Stimulated activated CD4-positive, alpha-beta T cell treated with anti-CD3 and anti-CD28 coated beads, Interleukin-2, amount 100 ng/mL, for 48 hours (primary cell): Measurements from ENCODE around the gene TMCO4.
"Not testable (repeated sequence)": the region's sequence is repeated elsewhere in the genome, so short reads cannot be mapped to it uniquely, and the experiment has no call there.

Experiments
- DNase-seq, 2 donors: peaks; one replicate each; pipeline ENCODE4 v3.0.0-alpha.2; 2020

TMCO4 gene

DNA sequence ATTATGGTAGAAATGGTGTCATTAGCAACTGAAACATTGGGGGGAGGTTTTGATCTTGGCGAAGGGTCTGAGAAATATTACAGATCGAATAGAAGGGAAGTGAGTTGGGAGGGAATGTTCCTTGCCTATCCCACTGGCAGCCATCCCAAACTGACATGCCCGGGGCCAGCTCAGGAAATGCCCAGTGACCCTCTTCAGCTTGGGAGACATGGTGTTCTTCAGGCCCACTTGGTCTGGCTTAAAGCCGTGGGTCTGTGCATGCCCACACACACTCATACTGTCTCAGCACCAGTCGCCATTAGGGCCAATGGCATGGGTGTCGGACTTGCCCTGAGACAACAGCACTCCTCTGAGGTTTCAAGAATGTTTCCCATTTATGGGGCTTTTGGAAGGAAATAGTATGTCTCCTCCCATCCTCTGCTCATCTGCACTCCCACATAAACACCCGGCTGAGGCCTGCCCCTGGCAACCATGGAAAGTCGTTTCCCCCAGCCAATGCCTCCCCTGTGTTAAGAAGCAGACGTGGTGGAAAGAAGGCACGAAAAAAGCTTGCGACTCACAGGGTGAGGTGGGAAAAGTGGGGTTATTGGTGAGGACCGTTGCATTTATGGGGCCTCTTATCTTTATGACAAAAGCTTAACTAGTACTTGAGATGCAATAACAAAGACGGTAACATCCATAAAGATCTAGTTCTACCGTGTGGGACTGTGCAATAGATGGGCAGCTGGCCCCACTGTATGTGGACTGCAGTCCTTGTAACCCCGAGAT is 13.3 kb upstream of the TMCO4 start:
- no peak for DNase-seq

DNA sequence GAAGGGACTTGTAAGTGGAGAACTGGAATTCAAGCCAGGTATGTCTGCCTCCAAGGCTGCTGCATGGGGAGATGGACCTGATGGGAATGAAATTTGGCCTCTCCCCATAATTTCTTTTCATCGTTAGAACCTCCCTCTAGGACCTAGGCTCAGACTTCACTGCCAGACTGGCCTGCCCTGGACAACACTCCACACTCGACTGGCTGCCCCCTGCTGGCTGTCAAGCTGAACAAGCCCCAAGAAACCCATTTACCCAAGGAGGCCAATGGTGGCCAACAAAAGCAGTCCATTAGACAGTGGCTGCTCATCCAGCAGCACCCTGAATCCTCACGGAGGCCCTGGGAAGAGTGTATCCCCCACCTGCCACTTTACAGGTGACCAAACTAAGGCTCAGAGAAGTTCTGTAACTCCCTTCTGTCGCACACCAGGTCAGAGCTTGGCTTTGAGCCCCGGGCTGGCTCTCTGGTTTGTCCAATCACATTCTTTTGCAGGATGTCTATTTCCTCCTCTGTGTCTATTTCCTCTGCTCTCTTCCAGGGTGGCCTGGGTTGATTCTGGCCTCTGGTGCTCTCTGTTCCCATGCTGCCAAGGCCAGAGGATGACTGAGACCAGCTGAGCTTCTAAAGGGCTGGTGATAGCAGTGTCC is 11.6 kb upstream of the TMCO4 start:
- peak; percentile 53 to 63 for DNase-seq

DNA sequence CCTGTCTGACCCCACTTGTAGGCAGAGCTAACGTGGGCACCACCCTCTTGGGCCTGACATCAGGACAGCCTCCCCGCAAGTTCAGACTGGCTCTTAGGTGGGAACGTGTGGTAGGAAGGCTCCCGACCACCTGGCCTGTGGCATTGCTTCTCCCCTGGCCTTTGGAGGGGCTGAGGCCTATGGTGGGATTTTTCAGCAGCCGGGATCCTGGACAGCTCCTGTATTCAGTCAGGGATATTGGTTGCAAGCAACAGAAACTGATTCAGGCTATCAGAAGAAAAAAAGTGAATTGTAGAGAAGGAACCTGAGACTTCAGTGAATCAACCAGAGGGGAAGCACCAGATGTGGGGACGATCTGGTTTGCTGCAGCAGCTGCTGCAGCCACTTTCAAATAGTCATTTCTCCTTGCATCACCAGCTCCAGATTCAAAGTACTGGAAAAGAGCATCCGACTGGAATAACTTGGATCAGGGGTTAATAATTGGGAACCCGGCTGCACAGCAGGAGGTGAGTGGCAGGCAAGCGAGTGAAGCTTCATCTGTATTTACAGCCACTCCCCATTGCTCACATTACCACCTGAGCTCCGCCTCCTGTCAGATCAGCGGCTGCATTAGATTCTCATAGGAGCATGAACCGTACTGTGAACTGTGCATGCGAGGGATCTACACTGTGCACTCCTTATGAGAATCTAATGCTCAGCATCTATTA is 9.5 kb upstream of the TMCO4 start:
- no peak for DNase-seq

DNA sequence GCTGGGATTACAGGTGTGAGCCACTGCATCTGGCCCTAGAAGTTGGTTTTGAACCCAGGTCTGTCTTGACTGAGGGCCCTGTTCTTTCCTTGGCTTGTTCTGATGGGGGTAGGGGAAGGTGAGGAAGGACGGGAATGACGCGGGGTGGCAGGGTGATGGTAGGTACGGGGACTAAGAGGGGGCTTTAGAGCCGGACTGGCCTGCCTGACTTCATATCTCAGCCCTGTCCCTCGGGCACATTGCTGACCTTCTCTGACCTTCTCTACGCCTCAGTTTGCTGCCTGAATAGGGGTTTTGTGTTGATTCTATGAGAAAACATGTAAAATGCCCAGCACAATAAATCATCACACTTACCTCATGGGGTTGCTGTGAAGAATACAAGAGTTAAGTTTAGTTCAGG is 8.6 kb upstream of the TMCO4 start:
- DNase-seq: no peak

DNA sequence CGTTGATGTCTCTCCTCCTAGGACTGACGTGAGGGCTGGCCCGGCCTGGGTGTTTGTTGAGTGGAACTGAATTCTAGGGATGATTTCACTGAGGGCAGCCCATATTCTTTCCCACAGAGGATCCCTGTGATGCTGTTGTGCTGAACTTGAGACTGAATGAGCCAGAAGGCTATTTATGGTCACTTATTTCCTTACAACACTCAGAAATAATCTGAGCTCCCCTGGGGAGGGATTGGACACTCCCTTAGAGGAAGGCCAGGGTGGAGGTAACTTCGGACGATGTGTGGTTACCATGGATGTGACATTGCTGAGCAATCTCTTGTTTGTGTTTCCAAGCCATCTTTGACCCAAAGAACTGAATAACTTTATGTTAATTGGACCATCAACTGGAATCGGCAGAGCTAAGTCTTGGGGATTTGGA is 5.1 kb upstream of the TMCO4 start:
- no peak for DNase-seq

DNA sequence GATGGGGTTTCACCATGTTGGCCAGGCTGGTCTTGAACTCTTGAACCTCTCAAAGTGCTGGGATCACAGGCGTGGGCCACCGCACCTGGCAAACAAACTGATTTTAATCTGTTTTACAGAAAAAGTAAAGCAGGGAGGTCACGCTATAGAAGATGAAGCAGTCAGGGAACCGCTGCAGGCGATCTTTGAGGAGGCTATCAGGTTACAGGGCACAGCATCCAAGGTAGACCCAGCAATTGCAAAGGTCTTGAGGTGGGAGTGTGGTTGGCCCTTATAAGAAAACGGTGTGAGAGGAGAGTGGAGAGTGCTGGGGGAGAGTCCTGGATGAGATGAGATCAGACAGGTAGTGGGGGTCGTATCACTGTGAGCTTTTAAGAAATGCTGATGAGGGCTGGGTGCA is 2.6 kb upstream of the TMCO4 start:
- no peak for DNase-seq

DNA sequence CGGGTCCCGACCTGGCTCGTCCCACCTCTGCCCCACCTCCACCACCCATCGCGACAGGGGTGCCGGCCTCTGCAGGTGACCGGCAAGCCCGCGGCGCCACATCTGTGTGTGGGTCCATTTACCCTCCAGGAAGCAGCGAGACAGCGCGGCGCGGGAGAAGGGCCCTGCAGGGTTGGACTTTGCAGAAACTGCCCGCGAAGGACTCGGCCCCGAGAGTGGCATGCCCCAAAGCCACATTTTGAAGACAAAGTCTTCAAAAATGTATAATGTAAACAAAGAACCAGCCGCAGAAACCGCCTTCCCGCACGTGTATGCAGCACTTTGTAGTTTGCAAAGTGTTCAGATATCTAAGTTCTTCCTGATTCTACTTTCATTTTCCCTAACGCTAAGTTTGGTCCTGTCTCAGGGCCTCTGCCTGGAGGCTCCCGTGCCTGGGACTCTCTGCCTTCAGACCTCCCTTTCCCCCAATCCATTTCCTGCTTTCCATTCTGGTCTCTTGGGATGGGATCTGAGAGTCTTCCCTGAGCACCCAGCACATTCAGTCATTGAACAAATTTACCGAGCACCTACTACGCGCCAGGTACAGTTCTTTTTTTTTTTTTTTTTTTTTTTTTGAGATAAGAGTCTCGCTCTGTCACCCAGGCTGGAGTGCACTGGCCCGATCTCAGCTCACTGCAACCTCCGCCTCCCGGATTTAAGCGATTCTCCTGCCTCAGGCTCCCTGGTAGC is 524 bp upstream of the TMCO4 start:
- DNase-seq: peak; percentile 37 to 41

DNA sequence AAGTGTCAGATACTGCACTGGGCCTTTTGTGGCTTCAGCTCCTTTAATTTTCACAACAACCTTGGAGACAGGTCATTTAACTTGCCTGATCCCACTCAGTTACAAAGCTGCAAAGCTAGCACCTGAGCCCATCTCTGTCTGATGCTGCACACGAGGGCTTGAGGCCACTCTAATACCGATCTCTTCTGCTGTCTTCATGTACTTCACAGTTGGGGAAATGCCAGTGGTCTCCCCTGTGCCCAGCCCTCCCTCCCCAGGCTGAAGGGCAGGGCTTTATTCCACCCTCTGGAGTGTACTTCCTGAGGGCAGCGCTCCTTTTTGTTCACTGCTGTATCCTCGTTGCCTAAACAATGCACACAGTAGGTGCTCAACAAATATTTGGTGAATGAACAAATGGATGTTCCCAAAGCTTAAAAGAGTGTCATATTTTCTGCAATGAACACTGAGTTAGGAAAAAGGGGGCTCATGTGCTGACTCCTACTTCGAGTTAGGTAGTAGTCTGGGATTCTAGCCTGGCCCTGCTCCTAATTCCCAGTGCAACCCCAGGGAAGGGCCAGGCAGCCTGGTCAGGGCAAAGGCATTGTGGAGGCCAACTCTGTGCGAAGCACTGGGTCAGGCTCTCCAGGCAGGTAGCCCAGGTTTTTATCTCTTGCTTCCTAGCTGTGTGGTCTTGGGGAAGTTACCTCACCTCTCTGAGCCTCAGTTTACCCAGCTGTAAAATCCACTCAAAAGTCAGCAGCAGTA is 1.1 kb downstream of the TMCO4 start:
- DNase-seq: no peak

DNA sequence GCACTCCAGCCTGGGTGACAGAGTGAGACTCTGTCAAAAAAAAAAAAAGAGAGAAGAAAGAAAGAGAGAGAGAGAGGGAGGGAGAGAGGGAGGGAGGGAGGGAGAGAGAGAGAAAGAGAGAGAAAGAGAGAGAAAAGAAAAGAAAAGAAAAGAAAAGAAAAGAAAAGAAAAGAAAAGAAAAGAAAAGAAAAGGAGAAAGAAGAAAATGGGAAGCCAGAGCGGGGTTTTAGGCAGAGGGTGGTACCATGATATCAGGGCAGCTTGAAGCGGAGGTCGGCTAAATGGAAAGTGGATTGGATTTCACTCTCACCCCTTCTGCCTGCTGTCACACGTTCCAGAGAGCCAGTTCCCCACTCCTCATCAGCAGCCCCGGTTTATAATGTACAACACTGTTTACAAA is 1.9 kb downstream of the TMCO4 start:
- DNase-seq: no peak

DNA sequence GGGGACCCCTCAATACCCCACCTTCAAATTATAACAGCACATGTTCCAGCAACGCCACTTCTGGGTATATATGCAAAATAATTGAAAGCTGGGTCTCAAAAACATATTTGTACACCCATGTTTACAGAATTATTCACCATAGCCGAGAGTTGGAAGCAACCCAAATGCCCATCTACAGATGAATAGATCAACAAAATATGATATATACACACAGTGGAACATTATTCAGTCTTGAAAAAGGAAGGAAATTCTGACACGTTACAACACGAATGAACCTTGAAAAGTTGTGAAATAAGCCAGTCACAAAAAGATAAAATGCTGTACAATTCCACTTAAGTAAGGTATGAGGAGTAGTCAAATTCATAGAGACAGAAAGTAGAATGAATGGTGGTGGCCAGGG is 5.1 kb downstream of the TMCO4 start:
- no peak for DNase-seq

DNA sequence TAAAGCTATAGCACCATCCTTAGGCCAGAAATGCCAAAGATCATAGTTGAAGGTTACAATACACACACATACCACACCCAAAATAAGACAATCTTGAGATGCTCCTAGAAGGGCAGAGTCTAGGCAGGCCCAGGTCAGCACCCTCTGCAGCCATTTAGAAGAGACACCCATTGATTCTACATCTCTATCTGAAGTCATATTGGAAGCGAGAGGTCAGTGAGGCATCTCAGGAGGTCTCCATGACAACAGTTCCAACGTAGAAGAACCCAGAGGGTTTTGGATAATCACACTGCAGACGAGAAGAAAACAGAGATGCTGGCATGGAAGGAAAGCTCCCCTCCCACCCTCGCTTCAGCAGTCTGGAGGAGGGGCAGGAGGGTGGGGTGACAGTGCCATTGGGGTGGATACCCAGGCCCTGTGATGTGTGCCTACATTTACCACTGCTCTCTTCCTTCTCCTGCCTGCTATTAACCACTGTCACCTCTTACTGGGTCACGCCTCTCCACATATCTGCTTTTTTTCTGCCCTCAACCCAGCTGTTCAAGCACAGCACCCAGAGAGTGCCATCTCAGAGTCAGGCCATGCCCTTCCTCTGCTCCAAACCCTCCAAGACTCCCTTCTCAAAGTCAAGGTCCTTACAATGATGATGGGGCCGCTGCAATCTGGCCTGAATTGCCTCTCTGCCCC is 6.2 kb downstream of the TMCO4 start:
- DNase-seq: no peak

DNA sequence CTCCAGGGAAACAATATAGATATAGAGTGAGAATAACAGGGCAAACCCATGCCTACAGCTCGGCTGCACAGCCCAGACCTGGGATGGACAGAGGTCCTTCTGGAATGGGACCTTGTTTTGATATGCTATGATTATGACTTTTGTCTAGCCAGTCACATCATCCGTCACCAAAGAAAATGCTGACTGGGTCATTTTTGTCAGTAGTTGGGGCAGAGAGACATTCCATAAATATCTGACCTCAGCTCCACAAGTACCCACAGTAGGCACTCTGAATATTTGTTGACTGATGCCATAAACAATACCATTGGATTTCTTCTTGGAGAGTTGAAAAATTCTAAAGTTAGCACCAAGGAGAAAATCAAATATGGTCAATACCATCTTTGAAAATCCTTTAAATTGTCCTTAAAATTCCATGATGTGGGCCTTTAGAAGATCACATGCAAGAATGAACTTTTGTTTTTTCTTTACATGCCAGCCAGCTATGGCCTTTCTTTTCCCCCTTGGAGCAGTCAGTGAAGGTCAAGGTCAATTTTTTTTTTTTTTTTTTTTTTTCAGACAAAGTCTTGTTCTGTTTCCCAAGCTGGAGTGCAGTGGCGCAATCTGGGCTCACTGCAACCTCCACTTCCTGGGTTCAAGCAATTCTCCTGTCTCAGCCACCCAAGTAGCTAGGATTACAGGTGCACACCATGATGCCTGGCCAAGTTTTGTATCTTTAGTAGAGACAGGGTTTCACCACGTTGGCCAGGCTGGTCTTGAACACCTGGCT is 7.3 kb downstream of the TMCO4 start:
- DNase-seq: no peak

DNA sequence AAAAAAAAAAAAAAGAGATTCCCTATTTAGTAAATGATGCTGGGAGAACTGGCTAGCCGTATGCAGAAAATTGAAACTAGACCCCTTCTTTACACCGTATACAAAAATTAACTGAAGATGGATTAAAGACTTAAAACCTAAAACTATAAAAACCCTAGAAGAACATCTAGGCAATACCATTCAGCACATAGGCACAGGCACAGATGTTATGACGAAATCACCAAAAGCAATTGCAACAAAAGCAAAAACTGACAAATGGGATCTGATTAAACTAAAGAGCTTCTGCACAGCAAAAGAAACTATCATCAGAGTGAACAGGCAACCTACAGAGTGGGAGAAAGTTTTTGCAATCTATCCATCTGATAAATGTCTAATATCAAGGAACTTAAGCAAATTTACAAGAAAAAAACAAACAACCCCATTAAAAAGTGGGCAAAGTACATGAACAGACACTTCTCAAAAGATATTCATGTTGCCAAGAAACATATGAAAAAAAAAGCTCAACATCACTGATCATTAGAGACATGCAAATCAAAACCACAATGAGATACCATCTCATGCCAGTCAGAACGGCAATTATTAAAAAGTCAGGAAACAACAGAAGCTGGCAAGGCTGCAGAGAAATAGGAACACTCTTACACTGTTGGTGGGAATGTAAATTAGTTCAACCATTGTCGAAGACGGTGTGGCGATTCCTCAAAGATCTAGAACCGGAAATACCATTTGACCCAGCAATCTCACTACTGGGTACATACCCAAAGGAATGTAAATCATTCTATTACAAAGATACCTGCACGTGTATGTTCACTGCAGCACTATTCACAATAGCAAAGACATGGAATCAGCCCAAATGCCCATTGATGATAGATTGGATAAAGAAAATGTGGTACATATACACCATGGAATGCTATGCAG is 9.4 kb downstream of the TMCO4 start:
- not testable (repeated sequence) for DNase-seq

DNA sequence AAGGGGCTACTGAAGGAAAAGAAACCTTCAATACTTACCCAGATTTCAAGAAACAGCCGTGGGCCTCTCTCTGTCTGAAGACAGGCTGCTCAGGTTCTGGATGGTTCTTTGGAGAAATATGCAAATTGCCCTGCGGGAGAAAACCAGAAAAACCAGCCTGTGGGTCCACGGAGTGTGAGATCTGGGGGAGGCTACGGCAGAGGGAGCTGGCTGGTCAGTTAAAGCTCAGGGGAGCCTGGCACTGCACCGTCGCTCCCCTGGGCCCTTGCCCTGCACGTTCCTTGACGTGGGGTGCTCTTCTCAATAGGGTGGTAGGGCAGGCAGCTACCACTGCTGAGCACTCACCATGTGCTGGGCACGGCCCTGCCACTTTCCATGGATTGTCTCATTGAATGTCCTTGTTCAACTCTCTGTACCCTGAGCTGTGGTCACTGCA is 12.7 kb downstream of the TMCO4 start:
- DNase-seq: no peak

DNA sequence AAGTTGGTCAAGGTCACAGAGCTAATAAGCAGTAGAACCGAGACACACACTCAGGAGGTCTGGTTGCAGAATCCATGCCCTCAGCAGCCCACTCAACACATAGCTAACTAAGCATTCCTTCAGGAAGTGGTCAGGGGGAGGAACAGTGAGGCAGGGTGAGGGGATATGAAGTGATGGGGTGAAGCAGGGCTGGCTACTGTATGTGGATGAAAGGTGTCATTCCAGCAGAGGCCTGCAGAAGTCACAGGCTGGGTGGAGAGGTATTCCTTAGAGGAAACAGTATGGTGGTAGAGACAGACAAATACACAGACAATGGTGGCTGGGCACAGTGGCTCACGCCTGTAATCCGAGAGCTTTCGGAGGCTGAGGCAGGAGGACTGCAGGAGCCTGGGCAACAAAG is 14.1 kb downstream of the TMCO4 start:
- no peak for DNase-seq

DNA sequence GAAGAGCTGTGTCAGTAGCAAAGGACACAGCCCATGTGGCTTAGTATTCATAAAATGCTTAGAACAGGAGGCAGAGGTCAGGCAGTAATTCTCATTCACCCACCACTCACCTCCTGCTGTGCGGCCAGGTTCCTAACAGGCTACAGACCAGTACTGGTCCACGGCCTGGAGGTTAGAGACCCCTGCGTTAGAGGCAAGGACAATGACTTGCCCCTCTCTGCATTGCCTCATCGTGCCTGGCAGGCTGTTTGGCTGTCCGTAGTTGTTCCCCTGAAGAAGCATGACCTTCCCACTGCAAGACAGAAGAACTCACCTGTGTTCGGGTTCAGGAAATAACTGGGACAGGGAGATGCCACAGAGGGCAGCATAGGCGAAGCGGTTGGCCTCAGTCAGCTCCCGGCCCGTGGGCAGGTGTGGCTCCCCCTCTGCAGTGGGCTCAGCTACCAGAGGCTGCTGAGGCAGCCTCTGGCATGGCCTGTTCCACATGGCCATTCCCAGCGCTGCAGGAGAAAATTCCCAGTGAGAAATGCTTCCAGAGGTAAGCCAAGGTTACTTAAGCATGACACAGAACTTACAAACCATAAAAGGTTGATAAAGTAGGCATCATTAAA is 19.3 kb downstream of the TMCO4 start:
- DNase-seq: no peak

DNA sequence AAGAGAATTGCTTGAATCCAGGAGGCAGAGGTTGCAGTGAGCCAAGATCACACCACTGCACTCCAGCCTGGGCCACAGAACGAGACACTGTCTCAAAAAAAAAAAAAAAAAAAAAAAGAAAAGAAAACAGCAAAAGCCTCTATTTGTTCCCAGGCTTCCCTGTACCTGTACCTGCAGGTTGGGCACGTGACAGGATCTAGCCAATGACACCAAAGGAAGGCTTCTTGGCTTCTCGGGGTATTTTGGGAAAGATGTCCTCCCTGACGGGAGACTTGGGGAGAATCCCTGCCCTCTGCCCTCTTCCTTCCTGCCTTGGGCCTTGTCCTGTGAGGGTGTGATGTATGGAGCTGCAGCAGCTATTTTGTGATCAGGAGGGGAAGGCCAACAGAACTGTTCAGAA is 22.8 kb downstream of the TMCO4 start:
- no peak for DNase-seq

DNA sequence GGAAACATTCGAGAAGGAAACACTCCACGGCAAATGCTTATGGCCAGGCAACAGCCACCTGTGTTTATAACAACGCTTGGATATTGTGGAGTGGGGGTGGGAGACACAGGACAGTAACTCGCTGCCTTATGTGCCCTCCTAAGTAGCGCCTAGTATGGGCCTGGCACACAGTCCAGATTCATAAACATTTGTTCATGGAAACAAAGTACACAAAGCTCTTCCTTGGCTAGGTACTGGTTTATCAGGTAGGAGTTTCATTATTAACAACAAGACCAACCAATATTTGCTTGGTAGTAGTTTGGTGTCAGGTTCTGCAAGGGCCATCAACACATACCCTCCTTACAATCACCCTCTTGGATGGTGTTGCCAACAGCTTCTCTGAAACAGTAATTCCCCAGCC is 23.4 kb downstream of the TMCO4 start:
- no peak for DNase-seq

DNA sequence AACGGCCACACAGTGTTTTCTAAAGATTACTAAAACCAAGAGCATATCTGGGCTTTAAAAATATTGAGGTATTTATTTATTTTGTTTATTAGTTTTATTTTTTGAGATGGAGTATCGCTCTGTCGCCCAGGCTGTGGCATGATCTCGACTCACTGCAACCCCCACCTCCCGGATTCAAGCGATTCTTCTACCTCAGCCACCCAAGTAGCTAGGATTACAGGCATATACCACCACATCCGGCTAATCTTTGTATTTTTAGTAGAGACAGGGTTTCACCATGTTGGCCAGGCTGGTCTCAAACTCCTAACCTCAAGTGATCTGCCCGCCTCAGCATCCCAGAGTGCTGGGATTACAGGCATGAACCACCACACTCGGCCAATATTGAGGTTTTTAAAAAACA is 23.9 kb downstream of the TMCO4 start:
- DNase-seq: no peak

DNA sequence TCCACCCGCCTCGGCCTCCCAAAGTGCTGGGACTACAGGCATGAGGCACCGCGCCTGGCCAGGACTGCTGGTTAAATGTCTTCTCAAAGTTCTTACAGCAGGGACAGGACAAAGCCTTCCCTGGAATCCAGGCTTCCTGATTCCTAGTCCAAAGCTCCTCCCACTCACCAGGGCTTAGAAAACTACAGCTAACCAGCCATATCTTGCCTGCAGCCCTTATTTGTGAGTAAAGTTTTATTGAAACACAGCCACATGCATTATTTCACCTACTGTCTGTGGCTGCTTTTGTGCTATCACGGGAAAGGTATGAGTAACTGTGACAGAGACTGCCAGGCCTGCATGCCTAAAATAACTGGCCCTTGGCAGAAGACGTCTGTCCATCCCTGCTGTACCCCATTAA is 24.4 kb downstream of the TMCO4 start:
- no peak for DNase-seq
